HEK293 (cell line): Measurements from ENCODE around the gene LMBR1.

Experiments
- CTCF ChIA-PET: fragments of 350-600 bp; formaldehyde crosslinking; extraction: SDS; loops from one replicate; lab custom pipeline; 2021; ENCODE audit warnings: antibody characterized with exemption; lab: Yijun Ruan, JAX
- POLR2A ChIA-PET: fragments of 300-600 bp; formaldehyde crosslinking; extraction: SDS; loops from one replicate; lab custom pipeline; 2020; ENCODE audit warnings: antibody characterized with exemption, inconsistent platforms; lab: Yijun Ruan, JAX
- H3K27ac ChIP-seq: fragments of 200-500 bp; sonication (Bioruptor generic); 2 replicates; pipeline ENCODE4 v1.5.1; 2014; ENCODE audit warnings: low read depth, low read length, control low read depth, inconsistent platforms; ENCODE audit errors: extremely low read depth
- H3K36me3 ChIP-seq, 2 experiments: fragments of 200-500 bp in 1 of 2; sonication (Bioruptor generic) in 1 of 2; 1 replicate in 1 of 2; 2 replicates in 1 of 2; pipeline ENCODE4 v1.5.1; 2014 to 2017; ENCODE audit warnings: inconsistent platforms in 2 of 2, low read length in 2 of 2; ENCODE audit not compliant: control insufficient read depth in 2 of 2, insufficient read depth in 1 of 2
- H3K4me1 ChIP-seq: fragments of 200-500 bp; sonication (Bioruptor generic); 2 replicates; pipeline ENCODE4 v1.5.1; 2014; ENCODE audit warnings: mild to moderate bottlenecking, low read length, inconsistent platforms; ENCODE audit not compliant: control insufficient read depth, insufficient read depth
- H3K4me3 ChIP-seq: 2 replicates; pipeline ENCODE4 v1.5.1; 2011; ENCODE audit warnings: low read depth, mild to moderate bottlenecking, control low read depth, low read length, moderate library complexity
- H3K9me3 ChIP-seq: fragments of 200-500 bp; sonication (Bioruptor generic); 2 replicates; pipeline ENCODE4 v1.5.1; 2014; ENCODE audit warnings: low read depth, low read length, inconsistent platforms; ENCODE audit not compliant: control insufficient read depth, insufficient read depth
- ZBTB21 ChIP-seq: fragments of 450-650 bp; formaldehyde crosslinking; IDR thresholded peaks from 2 replicates; pipeline ENCODE4 v1.5.1; 2017; ENCODE audit warnings: missing biosample characterization, missing genetic modification characterization
- ZIC2 ChIP-seq: fragments of 450-650 bp; formaldehyde crosslinking; IDR thresholded peaks from 2 replicates; pipeline ENCODE4 v1.5.1; 2016; ENCODE audit warnings: missing biosample characterization, missing genetic modification characterization
- ZNF23 ChIP-seq: fragments of 450-650 bp; formaldehyde crosslinking; IDR thresholded peaks from 2 replicates; pipeline ENCODE4 v1.5.1; 2016; ENCODE audit warnings: missing biosample characterization, missing genetic modification characterization, borderline replicate concordance
- ZNF26 ChIP-seq: fragments of 450-650 bp; formaldehyde crosslinking; IDR thresholded peaks from 2 replicates; pipeline ENCODE4 v1.5.1; 2016; ENCODE audit warnings: missing biosample characterization, missing genetic modification characterization
- ZNF324 ChIP-seq: fragments of 450-650 bp; formaldehyde crosslinking; IDR thresholded peaks from 2 replicates; pipeline ENCODE4 v1.5.1; 2016; ENCODE audit warnings: missing biosample characterization, missing genetic modification characterization
- ZNF335 ChIP-seq: fragments of 450-650 bp; formaldehyde crosslinking; conservative IDR thresholded peaks from 2 replicates; pipeline ENCODE4 v1.5.1; 2016; ENCODE audit warnings: missing biosample characterization, missing genetic modification characterization
- ZNF366 ChIP-seq: fragments of 450-650 bp; formaldehyde crosslinking; conservative IDR thresholded peaks from 2 replicates; pipeline ENCODE4 v1.5.1; 2016; ENCODE audit warnings: missing biosample characterization, missing genetic modification characterization
- ZNF548 ChIP-seq: fragments of 450-650 bp; formaldehyde crosslinking; IDR thresholded peaks from 2 replicates; pipeline ENCODE4 v1.5.1; 2016; ENCODE audit warnings: missing biosample characterization, missing genetic modification characterization
- ZNF792 ChIP-seq: fragments of 450-650 bp; formaldehyde crosslinking; IDR thresholded peaks from 2 replicates; pipeline ENCODE4 v1.5.1; 2016; ENCODE audit warnings: missing biosample characterization, missing genetic modification characterization
- ZNF830 ChIP-seq: fragments of 450-650 bp; IDR thresholded peaks from 2 replicates; pipeline ENCODE4 v1.5.0; 2018; ENCODE audit warnings: missing biosample characterization, missing genetic modification characterization, low read depth, mild to moderate bottlenecking, moderate library complexity
- ZSCAN23 ChIP-seq: fragments of 450-650 bp; formaldehyde crosslinking; IDR thresholded peaks from 2 replicates; pipeline ENCODE4 v1.5.1; 2016; ENCODE audit warnings: missing biosample characterization, missing genetic modification characterization
- TF ChIP-seq, protein P1 (sequence below): fragments of 450-650 bp; formaldehyde crosslinking; IDR thresholded peaks from 2 replicates; pipeline ENCODE4 v1.5.1; 2016; ENCODE audit warnings: missing biosample characterization, missing genetic modification characterization
- TF ChIP-seq, protein P2 (sequence below): fragments of 450-650 bp; IDR thresholded peaks from 2 replicates; pipeline ENCODE4 v1.5.1; 2018; ENCODE audit warnings: missing biosample characterization, mild to moderate bottlenecking, missing genetic modification characterization
- TF ChIP-seq, protein P3 (sequence below): fragments of 450-650 bp; formaldehyde crosslinking; IDR thresholded peaks from 2 replicates; pipeline ENCODE4 v1.5.1; 2017; ENCODE audit warnings: missing biosample characterization, missing genetic modification characterization

The LMBR1 gene

GRCh38 chr7:156892821-156893706, at the start of gene LMBR1 (continued):
- TF ChIP-seq ZNF830 (tag by site-specific recombination) (no peak), ZNF548 (tag by site-specific recombination) (no peak), ZSCAN23 (no peak), ZBTB21 (tag by site-specific recombination) (no peak), ZNF26 (tag by site-specific recombination) (no peak), ZNF792 (tag by site-specific recombination) (no peak), ZNF335 (tag by site-specific recombination) (peak; percentile 79), ZNF324 (peak; percentile 80), ZNF23 (tag by site-specific recombination) (no peak), ZIC2 (tag by site-specific recombination) (no peak; the same call in 1 of the 2 replicates)
- TF ChIP-seq, protein P1, sequence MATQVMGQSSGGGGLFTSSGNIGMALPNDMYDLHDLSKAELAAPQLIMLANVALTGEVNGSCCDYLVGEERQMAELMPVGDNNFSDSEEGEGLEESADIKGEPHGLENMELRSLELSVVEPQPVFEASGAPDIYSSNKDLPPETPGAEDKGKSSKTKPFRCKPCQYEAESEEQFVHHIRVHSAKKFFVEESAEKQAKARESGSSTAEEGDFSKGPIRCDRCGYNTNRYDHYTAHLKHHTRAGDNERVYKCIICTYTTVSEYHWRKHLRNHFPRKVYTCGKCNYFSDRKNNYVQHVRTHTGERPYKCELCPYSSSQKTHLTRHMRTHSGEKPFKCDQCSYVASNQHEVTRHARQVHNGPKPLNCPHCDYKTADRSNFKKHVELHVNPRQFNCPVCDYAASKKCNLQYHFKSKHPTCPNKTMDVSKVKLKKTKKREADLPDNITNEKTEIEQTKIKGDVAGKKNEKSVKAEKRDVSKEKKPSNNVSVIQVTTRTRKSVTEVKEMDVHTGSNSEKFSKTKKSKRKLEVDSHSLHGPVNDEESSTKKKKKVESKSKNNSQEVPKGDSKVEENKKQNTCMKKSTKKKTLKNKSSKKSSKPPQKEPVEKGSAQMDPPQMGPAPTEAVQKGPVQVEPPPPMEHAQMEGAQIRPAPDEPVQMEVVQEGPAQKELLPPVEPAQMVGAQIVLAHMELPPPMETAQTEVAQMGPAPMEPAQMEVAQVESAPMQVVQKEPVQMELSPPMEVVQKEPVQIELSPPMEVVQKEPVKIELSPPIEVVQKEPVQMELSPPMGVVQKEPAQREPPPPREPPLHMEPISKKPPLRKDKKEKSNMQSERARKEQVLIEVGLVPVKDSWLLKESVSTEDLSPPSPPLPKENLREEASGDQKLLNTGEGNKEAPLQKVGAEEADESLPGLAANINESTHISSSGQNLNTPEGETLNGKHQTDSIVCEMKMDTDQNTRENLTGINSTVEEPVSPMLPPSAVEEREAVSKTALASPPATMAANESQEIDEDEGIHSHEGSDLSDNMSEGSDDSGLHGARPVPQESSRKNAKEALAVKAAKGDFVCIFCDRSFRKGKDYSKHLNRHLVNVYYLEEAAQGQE, result no peak
- TF ChIP-seq, protein P2, sequence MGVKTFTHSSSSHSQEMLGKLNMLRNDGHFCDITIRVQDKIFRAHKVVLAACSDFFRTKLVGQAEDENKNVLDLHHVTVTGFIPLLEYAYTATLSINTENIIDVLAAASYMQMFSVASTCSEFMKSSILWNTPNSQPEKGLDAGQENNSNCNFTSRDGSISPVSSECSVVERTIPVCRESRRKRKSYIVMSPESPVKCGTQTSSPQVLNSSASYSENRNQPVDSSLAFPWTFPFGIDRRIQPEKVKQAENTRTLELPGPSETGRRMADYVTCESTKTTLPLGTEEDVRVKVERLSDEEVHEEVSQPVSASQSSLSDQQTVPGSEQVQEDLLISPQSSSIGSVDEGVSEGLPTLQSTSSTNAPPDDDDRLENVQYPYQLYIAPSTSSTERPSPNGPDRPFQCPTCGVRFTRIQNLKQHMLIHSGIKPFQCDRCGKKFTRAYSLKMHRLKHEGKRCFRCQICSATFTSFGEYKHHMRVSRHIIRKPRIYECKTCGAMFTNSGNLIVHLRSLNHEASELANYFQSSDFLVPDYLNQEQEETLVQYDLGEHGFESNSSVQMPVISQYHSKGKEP, result 0 out of 2 replicates have a peak, but pooled peaks have one; percentile 8
- TF ChIP-seq, protein P3, sequence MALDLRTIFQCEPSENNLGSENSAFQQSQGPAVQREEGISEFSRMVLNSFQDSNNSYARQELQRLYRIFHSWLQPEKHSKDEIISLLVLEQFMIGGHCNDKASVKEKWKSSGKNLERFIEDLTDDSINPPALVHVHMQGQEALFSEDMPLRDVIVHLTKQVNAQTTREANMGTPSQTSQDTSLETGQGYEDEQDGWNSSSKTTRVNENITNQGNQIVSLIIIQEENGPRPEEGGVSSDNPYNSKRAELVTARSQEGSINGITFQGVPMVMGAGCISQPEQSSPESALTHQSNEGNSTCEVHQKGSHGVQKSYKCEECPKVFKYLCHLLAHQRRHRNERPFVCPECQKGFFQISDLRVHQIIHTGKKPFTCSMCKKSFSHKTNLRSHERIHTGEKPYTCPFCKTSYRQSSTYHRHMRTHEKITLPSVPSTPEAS, result no peak
- TF ChIP-seq, all 188 proteins: peak for 50

DNA sequence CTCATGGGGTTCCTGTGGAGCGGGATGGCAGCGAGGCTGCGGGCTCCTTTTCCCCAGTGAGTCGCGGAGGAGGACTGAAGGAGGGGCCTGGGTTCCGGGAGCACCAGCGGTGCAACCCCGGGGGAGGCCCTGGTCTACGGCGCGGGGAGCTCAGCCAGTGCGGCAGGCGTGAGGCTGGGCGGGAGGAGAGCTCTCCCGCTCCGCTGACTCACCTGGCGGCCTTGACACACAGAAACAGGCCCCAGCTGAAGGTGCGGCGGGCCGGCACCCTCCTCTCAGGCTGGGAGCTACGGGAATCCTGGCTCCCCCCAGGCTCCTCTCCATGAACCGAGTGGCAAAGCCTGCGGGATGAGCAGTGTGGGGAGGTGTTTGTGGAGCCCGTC, 49.7 kb upstream of the LMBR1 start:
- Histone ChIP-seq H3K27ac (no peak overlapping the region), H3K36me3 (no peaks in the 10 kb centered on the region)
- CTCF ChIA-PET, result no interaction called here
- TF ChIP-seq ZNF830 (tag by site-specific recombination) (no peak), ZNF366 (no peak)
- TF ChIP-seq, all 188 proteins: peak for 0
- POLR2A ChIA-PET, result no interaction called here
- Histone ChIP-seq H3K9me3 (no peaks in the 10 kb centered on the region), H3K4me1 (no peaks in the 10 kb centered on the region), H3K4me3 (no peak overlapping the region)
